SU-DHL-6 (cell line): Measurements from ENCODE around the gene CHRNA4.

Source experiments
- H2AFZ ChIP-seq: fragments of 200-600 bp; sonication (generic); 2 replicates; pipeline ENCODE4 v1.6.1; 2014; ENCODE audit warnings: low read depth, mild to moderate bottlenecking, moderate library complexity, mixed read lengths, antibody characterized with exemption, low read length; ENCODE audit not compliant: severe bottlenecking
- H3F3A ChIP-seq: fragments of 200-600 bp; shearing (Covaris generic); 2 replicates; pipeline ENCODE4 v1.6.0; 2016; ENCODE audit warnings: antibody characterized with exemption, mild to moderate bottlenecking; ENCODE audit not compliant: insufficient read depth
- H3K27ac ChIP-seq: fragments of 200-600 bp; sonication (generic); 2 replicates; pipeline ENCODE4 v1.5.1; 2016; ENCODE audit warnings: low read depth, mild to moderate bottlenecking, low read length, moderate library complexity, mixed read lengths
- H3K27me3 ChIP-seq: fragments of 200-600 bp; sonication (generic), shearing (Covaris generic); 2 replicates; pipeline ENCODE4 v1.6.0; 2014; ENCODE audit warnings: mild to moderate bottlenecking, low read length
- H3K36me3 ChIP-seq: fragments of 200-600 bp; sonication (generic); 2 replicates; pipeline ENCODE4 v1.6.1; 2014; ENCODE audit warnings: mild to moderate bottlenecking, low read length, mixed read lengths
- H3K4me2 ChIP-seq: fragments of 300-600, 200-600 bp; shearing (Covaris generic), sonication (generic); 2 replicates; pipeline ENCODE4 v1.6.0; 2014; ENCODE audit warnings: low read length, low read depth, mild to moderate bottlenecking; ENCODE audit not compliant: poor library complexity, severe bottlenecking
- H3K4me3 ChIP-seq: fragments of 200-600 bp; sonication (generic); 2 replicates; pipeline ENCODE4 v1.5.1; 2014; ENCODE audit warnings: antibody characterized with exemption, low read length, mild to moderate bottlenecking, mixed read lengths; ENCODE audit not compliant: insufficient read depth, poor library complexity, severe bottlenecking
- H3K79me2 ChIP-seq: fragments of 200-600 bp; sonication (generic); 2 replicates; pipeline ENCODE4 v1.6.1; 2014; ENCODE audit warnings: mild to moderate bottlenecking, low read length, moderate library complexity; ENCODE audit not compliant: insufficient read depth
- H3K9ac ChIP-seq: fragments of 200-600 bp; sonication (generic); 2 replicates; pipeline ENCODE4 v1.7.0; 2014; ENCODE audit warnings: mild to moderate bottlenecking, low read length
- H3K9me2 ChIP-seq: fragments of 200-600 bp; sonication (generic); replicated peaks from 2 replicates; pipeline ENCODE4 v1.6.1; 2014; ENCODE audit warnings: low read length; ENCODE audit not compliant: insufficient read depth
- H3K9me3 ChIP-seq: fragments of 200-600 bp; sonication (generic); 2 replicates; pipeline ENCODE4 v1.6.1; 2014; ENCODE audit warnings: low read length, mixed read lengths; ENCODE audit not compliant: insufficient read depth
- H4K20me1 ChIP-seq: fragments of 200-600 bp; sonication (generic); 2 replicates; pipeline ENCODE4 v1.6.1; 2014; ENCODE audit warnings: low read depth, mild to moderate bottlenecking, antibody characterized with exemption, low read length, moderate library complexity, mixed read lengths
- EZH2phosphoT487 ChIP-seq: fragments of 200-600 bp; sonication (generic), shearing (Covaris generic); conservative IDR thresholded peaks from 2 replicates; pipeline ENCODE4 v1.6.1; 2018; ENCODE audit warnings: mild to moderate bottlenecking, antibody characterized with exemption, low read length, moderate library complexity, mixed read lengths
- TF ChIP-seq, protein P1 (sequence below): fragments of 200-600 bp; sonication (generic); IDR thresholded peaks from one replicate; pipeline ENCODE4 v1.5.1; 2017; ENCODE audit warnings: antibody characterized with exemption, mild to moderate bottlenecking, low read length, moderate library complexity; ENCODE audit not compliant: insufficient read depth, poor library complexity, severe bottlenecking

The CHRNA4 gene

DNA sequence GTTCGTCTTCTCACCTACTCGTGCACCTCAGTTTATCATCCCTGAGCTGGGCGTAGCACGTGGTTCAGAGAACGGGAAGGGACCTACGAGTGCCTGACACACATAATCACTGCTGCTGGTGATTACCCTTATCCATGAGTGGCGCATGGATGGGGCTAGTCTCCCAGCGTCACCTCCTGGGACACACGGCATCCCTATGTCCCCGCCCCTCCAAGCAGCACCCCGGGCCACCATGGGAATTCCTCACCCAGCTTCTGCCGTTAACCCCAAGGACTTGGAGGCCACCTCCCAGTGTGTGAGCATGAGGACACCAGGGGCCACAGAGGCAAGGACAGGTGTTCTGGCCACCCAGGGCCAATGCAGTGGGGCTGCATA, 9.8 kb downstream of the CHRNA4 start:
- H3K27me3 ChIP-seq = no peaks in the 10 kb centered on the region
- H3K9me2 ChIP-seq = no peaks in the 10 kb centered on the region
- H3K4me3 ChIP-seq = no peak overlapping the region
- H3K9ac ChIP-seq = no peak overlapping the region
- no peak overlapping the region for H3K4me2 ChIP-seq
- H3K36me3 ChIP-seq = no peaks in the 10 kb centered on the region
- no peaks in the 10 kb centered on the region for H4K20me1 ChIP-seq
- H3F3A ChIP-seq = no peaks in the 10 kb centered on the region
- H2AFZ ChIP-seq = no peak overlapping the region
- H3K27ac ChIP-seq = no peak overlapping the region
- H3K9me3 ChIP-seq = no peaks in the 10 kb centered on the region
- no peak for TF ChIP-seq EZH2phosphoT487
- TF ChIP-seq, protein P1, sequence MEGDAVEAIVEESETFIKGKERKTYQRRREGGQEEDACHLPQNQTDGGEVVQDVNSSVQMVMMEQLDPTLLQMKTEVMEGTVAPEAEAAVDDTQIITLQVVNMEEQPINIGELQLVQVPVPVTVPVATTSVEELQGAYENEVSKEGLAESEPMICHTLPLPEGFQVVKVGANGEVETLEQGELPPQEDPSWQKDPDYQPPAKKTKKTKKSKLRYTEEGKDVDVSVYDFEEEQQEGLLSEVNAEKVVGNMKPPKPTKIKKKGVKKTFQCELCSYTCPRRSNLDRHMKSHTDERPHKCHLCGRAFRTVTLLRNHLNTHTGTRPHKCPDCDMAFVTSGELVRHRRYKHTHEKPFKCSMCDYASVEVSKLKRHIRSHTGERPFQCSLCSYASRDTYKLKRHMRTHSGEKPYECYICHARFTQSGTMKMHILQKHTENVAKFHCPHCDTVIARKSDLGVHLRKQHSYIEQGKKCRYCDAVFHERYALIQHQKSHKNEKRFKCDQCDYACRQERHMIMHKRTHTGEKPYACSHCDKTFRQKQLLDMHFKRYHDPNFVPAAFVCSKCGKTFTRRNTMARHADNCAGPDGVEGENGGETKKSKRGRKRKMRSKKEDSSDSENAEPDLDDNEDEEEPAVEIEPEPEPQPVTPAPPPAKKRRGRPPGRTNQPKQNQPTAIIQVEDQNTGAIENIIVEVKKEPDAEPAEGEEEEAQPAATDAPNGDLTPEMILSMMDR = no peak
- H3K79me2 ChIP-seq = no peaks in the 10 kb centered on the region

DNA sequence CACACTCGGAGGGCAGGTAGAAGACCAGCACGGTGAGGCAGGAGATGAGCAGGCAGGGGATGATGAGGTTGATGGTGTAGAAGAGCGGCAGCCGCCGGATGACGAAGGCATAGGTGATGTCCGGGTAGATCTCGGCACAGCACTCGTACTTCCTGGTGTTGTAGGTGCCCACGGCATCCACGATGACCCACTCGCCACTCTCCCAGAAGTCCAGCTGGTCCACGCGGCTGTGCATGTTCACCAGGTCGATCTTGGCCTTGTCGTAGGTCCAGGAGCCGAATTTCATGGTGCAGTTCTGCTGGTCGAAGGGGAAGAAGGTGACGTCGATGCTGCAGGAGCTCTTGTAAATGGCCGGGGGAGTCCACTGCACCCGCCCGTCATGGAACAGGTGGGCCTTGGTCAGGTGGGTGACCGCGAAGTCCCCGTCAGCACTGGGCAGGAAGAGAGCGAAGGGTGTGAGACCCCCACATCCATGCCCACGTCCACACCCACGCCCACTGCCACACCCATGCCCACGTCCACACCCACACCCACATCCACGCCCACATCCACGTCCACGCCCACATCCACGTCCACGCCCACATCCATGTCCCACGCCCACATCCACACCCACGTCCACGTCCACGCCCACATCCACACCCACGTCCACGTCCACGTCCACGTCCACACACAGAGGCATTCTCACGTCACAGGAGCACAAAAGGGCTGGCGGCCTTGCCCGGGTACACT, 10.4 kb downstream of the CHRNA4 start:
- H3K4me2 ChIP-seq = no peak overlapping the region
- no peaks in the 10 kb centered on the region for H3F3A ChIP-seq
- H2AFZ ChIP-seq = no peak overlapping the region
- no peak for TF ChIP-seq EZH2phosphoT487
- TF ChIP-seq, protein P1 = no peak
- no peaks in the 10 kb centered on the region for H3K27me3 ChIP-seq
- H3K9me3 ChIP-seq = no peaks in the 10 kb centered on the region
- H3K9ac ChIP-seq = no peak overlapping the region
- no peaks in the 10 kb centered on the region for H3K9me2 ChIP-seq
- no peaks in the 10 kb centered on the region for H3K36me3 ChIP-seq
- H3K27ac ChIP-seq = no peak overlapping the region
- H3K79me2 ChIP-seq = no peaks in the 10 kb centered on the region
- no peak overlapping the region for H3K4me3 ChIP-seq
- H4K20me1 ChIP-seq = no peaks in the 10 kb centered on the region

DNA sequence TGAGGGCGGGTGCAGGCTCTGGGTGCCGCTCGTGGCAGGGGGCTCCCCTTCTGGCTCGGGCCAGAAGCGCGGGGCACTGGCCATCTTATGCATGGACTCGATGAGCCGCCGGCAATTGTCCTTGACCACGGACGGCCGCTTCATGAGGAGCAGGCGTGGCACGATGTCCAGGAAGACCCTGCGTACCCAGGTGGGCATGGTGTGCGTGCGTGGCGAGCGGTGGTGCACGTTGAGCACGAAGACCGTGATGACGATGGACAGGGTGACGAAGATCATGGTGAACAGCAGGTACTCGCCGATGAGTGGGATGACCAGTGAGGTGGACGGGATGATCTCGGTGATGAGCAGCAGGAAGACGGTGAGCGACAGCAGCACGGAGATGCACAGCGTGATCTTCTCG, 11.0 kb downstream of the CHRNA4 start:
- H2AFZ ChIP-seq = no peak overlapping the region
- TF ChIP-seq, protein P1 = no peak
- no peak for TF ChIP-seq EZH2phosphoT487
- H3K4me3 ChIP-seq = no peak overlapping the region

More for the DNA sequence above, 11.0 kb downstream of the CHRNA4 start:
- no peaks in the 10 kb centered on the region for H3K36me3 ChIP-seq
- H3K9me3 ChIP-seq = no peaks in the 10 kb centered on the region
- H3K4me2 ChIP-seq = no peak overlapping the region
- no peak overlapping the region for H3K27ac ChIP-seq
- H3K79me2 ChIP-seq = no peaks in the 10 kb centered on the region
- no peaks in the 10 kb centered on the region for H3F3A ChIP-seq
- H3K27me3 ChIP-seq = no peaks in the 10 kb centered on the region
- H3K9me2 ChIP-seq = no peaks in the 10 kb centered on the region
- no peaks in the 10 kb centered on the region for H4K20me1 ChIP-seq
- H3K9ac ChIP-seq = no peak overlapping the region
